Stimulated activated CD4-positive, alpha-beta T cell treated with anti-CD3 and anti-CD28 coated beads, TNF-alpha, amount 100 ng/mL, for 1 hour (primary cell): ENCODE data around the gene MLXIPL.
A peak's percentile ranks its signal among the peaks of the same experiment; 100 is the strongest.
"Not testable (repeated sequence)": the region's sequence is repeated elsewhere in the genome, so short reads cannot be mapped to it uniquely, and the experiment has no call there.

Experiments
- DNase-seq, 3 donors: peaks; one replicate each; pipeline ENCODE4 v3.0.0-alpha.2; 2020; ENCODE audit warnings: low read depth in 3 of 3, low spot score in 1 of 3

MLXIPL gene

DNA sequence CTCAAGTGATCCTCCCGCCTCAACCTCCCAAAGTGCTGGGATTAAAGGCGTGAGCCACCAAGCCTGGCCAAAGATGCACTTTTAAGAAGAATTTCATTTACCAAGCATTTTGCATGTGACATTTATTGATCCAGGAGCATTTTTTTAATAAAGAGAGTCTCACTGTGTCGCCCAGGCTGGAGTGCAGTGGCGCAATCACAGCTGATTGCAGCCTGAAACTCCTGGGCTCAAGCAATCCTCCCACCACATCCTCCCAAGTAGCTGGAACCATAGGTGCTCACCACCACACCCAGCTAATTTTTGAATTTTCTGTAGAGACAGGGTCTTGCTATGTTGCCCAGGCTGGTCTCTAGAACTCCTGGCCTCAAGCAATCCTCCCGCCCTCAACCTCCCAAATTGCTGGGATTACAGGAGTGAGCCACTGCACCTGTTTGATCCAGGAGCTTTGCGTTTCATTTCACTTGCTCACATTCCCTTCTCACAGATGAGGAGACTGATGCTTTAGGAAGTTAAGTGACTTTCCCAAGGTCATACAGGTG, 41.6 kb downstream of the MLXIPL start:
- no peak for DNase-seq

DNA sequence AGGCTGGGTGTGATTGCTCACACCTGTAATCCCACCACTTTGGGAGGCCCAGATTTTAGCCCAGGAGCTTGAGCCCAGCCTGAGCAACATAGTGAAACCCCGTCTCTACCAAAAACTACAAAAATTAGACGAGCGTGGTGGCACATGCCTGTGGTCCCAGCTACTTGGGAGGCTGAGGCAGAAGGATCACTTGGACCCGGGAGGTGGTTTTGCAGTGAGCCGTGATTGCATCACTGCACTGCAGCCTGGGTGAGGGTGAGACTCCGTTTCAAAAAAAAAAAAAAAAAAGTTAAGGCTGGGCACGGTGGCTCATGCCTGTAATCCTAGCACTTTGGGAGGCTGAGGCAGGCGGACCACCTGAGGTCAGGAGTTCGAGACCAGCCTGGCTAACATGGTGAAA, 43.3 kb downstream of the MLXIPL start:
- not testable (repeated sequence) for DNase-seq

DNA sequence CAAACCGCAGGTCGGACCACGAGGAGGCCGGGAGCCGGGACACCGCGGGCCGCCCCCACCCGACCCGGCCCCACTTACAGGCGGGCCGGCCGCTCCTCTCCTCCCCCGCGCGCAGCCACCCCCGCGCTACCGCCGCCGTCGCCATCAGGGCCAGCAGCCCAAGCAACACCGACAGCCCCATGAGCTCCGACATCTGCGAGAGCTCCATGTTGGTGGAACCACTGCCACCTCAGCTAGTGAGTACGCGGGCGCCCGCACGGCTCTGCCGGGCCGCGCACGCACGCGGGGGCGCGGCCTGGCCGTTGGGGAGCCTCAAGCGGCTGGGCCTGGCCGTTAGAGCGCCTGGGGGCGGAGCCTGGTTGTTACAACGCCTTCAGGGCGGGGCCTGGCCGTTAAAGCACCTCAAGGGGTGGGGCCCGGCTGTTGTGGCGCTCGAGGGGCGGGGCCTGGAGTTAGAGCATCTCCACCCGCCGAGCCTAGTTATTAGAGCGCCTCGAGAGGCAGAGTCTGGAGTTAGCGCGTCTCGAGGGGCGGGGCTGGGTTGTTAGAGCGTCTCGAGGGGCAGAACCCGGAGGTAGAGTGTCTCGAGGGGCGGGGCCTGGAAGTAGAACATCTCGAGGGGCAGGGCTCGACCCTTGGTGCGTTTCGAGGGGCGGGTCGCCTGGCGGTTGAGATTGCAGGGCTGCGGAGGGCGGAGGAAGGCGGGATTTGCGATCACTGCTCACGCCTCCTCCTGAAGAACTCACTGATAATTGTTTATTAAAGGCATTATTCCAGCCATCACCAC, 45.8 kb downstream of the MLXIPL start, which contains the start of gene TBL2:
Gene TBL2 (minus strand): TSS at position 238 of the 787 bp plus-strand sequence. CDS start 30 bp downstream, at position 208.
- peak; percentile 97 to 99 (median 98) for DNase-seq

DNA sequence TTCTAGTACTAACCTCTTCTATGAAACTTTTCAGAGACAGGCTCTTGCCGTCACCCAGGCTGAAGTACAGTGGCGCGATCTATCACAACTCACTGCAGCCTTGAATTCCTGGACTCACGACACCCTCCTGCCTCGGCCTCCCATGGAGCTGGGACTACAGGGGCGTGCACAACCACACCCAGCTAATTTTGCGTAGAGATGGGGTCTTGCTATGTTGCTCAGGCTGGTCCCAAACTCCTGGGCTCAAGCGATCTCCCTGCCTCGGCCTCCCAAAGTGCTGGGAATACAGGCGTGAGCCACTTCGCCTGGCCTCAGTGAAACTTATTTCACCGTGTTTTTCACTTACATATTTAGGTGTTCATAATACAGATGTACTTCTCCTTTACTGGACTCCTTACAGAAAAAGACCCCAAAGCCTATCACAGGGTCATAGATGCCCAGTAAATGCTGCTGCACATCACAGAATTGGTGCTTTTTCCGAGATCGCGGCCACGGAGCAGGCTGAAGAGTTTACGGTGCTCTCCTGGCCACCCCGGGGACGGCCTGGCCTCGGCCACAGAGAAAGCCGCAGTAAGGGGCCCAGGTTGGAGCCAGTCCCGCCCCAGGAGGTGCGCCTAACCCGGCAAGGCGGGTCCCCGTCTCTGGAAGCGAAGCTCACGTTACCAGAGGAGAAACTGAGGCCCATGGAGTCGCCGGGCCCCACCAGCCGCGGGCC, 46.5 kb downstream of the MLXIPL start:
- DNase-seq, result no peak

DNA sequence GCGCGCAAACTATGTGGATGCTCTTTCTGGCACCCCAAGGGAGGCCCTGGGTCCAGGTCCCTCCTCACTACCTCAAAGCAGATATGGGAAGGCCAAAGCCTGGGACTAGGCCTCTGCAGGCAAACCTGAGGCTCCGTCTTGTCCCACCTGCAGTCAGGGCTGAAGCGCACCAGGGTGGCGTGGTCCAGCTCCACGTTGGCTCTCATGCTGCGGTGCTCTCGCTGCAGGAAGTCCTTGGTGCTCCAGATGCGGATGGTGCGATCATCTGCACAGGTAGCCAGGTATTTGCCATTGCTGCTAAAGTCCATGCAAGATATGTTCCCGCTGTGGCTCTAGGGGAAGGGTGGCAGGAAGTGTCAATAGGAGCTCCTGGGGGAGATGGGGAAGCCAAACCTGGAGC, 50.5 kb downstream of the MLXIPL start:
- DNase-seq, result no peak

DNA sequence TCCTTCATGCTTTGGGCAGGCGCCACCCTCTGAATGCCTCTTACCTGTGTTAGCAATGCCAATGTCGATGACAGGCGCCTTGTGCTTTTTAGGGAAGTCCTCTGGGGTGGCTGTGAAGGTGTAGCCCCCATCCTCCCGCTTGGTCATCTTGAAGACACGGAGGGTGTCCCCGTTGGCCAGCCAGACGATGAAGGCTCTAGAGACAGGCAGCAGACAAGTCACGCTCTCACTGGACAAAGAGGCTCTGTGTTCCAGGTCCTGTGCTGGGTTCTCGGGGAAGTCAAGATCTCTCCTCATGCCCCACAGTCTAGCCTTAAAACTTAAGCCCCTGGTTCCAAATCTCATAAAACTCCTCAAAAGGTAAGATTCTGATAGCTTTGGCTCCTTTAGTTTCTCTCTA, 51.0 kb downstream of the MLXIPL start:
- no peak for DNase-seq

DNA sequence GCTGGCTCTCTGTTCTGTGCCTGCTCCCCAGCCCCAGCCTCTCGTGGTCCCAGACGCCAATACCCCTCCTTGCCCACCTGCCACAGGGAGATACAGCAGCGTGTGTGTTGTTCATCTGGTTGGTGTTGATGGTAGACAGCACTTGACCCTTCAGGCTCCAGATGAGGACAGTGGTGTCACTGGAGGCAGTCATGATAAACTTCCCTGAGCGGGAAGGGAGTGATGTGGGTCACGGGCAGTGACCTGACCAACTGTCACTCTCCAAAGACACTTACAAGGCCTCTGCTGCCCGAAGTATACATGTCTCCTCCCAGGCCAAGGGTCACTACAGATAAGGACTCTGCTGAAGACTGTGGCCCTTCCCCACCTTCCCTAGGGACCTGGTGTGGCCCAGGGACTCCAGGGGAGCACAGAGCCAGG, 51.5 kb downstream of the MLXIPL start:
- DNase-seq, result no peak

DNA sequence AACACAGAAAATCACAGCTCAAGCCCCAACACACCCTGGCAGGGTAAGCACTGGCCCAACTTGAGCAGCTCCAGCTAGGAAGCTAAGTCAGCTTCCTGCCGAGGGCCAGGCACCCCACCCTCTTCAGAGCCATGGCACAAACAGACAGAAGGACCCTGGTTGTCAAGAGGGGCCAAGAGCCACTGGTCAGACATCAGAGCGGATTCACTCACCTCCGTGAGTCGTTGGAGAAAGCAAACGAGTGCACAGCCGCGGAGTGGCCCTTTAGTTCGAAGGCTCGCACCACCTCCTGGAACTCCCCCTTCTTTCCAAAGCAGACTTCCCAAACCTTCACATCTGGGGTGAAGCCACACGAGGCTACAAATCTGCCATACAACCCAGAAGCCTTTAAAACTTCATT, 53.3 kb downstream of the MLXIPL start:
- DNase-seq, result no peak

DNA sequence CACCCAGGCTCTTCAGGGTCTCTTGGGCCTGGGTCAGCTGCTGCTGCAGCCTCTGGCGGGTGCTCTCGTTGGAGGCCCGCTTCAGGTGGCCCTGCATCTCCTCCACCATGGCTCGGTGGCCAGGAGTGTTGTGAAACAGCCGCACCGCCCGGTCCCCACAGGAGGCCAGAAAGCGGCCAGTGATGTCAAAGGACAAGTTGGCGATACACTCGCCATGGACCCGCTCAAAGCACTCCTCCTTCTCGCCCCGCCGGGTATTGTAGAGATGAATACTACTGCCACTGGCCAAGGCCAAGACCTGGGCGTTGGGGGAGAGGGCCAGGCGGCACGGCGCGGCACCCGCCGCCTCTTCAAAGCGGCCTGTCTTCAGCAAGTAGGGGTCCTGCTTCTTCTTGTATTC, 53.8 kb downstream of the MLXIPL start:
- DNase-seq, result no peak

DNA sequence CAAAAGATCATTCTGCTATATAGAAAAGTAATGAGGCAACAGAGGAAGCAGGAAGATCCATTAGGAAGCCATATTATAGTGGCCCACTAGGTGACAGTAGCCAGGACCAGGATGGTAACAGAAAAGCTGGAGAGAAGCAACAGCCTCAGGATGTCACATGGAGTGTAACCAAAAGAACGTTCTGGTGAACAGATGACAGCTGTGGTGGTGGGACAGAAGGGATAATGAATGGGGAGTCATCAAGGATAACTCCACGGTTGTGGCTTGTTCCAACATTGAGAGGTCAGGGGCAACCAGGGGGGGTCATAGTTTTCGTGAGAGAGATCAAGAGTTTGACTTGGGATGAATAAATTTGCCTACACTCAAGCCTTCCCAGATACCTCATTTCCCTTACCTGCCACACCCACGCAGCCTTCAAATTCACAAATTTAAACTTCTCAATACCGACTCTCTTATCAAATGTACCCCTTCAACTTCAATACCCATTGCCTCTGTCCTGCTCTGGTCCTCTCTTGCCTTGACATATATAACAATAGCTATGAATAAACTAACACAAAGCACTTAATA, 55.2 kb downstream of the MLXIPL start:
- no peak for DNase-seq

DNA sequence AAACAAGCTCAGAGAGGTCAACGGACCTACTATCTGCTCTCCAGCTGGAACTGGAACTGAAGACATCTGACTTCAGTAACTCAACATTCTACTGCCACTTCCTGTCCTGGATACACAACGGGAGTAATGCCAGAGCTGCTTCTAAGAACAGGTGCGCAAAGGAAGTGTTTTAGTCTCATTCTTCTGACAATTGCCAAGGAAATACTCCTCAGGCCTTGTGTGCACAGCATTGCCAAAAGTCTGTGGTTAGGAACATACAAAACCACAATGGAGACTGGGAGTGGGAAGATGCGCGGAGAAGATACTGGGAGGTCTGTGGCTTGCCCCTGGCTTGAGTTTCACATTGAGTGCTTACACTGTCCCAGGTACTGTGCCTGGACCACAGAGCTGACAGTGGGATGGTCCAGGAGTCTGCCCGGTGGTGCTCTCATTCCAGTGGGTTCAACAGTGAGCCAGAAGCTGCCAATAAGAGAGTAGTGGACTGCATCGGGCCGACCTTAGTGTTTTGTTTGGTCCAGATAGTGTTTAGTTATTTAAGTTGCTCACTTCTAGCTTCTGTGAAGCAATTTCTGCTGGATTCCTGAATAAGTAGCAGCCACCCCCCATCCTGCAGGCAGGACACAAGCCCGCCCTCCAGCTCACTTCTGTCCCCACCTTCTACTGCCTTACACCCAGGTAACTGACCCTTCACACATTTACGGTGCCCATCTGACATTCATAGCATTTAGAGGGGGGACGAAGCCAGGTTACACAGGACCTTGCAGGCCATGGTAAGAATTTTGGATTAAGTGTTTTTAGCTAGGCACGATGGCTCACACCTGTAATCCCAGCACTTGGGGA, 56.3 kb downstream of the MLXIPL start:
- DNase-seq, result no peak

DNA sequence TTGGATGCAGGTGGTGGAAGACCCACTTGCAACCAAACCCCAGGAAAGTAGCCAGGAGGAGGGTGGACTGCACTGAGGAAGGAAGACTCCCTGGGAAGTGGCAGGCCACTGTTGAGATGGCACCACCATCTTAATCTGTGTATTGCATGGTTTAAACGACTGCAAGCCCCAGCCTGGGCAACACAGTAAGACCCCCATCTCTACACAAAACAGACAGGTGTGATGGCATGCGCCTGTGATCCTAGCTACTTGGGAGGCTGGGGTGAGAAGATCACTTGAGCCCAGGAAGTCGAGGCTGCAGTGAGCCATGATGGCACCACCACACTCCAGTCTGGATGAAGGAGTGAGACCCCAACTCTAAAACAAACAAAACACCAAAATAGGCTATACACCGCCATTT, 57.2 kb downstream of the MLXIPL start:
- DNase-seq, result no peak

DNA sequence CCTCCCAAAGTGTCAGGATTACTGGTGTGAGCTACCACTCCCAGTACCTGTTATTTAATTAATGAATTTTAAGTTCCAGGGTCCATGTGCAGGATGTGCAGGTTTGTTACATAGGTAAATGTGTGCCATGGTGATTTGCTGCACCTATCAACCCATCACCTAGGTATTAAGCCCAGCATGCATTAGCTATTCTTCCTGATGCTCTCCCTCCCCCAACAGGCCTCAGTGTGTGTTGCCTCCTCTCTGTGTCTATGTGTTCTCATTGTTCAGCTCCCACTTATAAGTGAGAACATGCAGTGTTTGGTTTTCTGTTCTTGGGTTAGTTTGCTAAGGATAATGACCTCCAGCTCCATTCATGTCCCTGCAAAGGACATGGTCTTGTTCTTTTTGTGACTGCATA, 57.9 kb downstream of the MLXIPL start:
- DNase-seq, result not testable (repeated sequence)

DNA sequence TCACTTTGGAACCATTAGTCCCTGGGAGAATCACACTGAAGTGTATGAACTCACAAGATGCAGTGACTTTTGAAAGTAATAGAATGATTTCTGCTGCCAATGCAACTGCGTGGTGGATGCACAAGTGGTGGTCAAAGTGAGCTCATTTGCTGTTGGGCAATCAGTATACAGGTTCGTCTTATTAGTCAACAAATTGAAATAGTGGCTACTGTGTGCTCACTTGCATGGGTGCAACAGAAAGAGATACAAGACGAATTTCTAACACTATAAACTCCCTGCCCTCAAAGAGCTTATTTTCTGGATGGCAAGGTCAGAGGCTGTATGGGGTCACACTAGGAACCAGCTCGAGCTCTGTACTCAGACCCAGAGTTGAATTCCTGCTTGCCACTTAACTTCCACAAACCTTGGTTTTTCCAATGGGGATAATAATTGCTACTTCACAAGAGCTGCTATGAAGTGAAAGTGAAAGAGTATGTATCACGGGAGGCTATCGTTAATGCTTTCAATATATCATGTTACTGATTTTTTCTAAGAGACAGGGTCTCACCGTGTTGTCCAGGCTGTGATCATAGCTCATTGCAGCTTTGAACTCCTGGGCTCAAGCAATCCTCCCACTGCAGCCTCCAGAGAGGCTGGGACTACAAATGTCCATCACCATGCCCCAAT, 58.5 kb downstream of the MLXIPL start:
- no peak for DNase-seq

DNA sequence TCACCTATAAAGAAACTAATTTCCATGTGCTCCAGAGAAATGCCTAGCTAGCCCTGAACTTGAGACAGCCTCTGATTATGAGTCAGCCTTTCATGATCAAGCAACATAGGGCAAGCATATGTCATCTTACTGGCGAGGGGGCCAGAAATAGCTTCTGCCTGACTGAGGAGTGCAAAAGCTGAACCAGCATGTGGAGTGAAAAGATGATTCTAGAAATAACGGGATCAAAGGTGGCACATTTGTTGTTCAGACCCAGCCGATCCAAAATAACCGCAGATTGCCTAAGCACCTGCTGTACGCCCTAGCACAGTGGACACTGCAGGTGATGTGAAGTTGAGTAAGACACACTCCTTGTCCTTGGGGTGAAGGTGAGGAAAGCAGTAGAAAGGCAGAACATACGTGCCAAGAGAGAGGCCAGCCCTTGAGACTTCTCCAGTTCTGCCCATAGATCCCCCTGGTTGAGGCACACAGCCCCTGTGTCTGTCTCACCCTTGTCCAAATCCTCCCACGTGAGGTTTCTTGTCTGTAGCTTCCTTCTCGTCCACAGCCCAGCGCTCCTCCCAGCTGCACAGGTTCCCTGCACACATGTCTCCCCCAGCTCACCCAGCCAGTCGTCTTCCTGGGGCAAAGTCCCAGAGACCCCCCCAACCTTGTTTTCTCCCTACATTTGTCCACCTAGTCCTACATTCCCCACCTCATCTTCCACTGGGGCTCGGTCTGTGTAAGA, 64.0 kb downstream of the MLXIPL start:
- DNase-seq, result no peak

DNA sequence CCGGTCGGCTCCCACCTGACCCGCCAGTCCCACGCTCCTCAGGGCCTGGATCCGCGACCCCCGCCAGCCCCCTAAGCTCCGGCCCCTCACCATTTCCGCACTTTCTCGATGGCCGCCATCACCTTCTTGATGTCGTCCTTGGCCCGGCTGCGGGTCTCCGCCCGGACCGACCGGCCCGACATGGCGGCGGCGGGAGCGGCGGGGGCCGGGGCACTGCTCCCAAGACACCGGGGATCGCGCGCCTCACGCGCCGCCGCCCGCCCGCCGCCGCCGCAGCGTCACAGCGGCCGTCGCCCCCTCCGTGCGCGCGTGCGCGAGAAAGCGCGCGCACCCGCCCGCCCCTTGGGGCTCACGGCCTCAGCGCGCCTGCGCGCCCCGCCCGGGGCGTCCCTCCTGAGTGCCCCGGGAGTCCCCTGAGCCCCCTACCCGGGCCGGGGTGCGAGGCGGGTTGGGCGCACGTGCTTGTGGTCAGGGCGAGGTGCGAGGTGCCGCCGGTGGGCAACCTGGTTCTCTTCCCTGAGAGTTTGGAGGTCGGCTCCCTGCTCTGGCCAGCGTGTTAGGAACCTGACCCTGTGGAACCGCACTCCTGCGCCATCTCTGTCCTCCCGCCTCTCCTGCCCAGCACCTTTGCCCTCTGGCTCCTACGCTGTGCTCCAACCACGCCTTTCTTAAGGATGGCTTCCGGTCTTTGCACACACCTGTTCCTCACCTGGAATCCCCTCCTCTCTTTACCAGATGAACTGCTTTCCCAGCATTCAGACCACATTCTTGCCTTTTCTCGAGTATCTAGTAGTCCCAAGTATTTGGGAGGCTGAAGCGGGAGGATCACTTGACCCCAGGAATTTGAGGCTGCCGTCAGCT, 66.7 kb downstream of the MLXIPL start, which contains the start of gene BCL7B:
Gene BCL7B (minus strand): TSS at position 294 of the 861 bp plus-strand sequence. CDS start 112 bp downstream, at position 182.
- peak; percentile 47 to 70 (median 60) for DNase-seq

DNA sequence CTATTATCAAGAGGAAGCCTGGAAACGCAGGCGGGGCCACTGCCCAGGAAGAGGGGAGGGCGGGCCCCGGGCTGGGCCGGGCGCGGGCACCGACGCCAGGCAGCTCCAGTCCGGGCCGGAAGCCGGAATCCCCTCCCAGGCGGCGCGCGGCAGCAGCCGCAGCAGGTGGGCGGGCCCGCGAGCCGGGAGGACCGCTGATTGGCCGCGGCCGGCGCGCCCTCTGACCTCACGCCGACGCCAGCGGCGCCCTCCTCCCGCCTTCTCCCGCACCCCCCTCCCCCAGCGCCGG, 67.3 kb downstream of the MLXIPL start:
- peak; percentile 80 to 83 (median 81) for DNase-seq

DNA sequence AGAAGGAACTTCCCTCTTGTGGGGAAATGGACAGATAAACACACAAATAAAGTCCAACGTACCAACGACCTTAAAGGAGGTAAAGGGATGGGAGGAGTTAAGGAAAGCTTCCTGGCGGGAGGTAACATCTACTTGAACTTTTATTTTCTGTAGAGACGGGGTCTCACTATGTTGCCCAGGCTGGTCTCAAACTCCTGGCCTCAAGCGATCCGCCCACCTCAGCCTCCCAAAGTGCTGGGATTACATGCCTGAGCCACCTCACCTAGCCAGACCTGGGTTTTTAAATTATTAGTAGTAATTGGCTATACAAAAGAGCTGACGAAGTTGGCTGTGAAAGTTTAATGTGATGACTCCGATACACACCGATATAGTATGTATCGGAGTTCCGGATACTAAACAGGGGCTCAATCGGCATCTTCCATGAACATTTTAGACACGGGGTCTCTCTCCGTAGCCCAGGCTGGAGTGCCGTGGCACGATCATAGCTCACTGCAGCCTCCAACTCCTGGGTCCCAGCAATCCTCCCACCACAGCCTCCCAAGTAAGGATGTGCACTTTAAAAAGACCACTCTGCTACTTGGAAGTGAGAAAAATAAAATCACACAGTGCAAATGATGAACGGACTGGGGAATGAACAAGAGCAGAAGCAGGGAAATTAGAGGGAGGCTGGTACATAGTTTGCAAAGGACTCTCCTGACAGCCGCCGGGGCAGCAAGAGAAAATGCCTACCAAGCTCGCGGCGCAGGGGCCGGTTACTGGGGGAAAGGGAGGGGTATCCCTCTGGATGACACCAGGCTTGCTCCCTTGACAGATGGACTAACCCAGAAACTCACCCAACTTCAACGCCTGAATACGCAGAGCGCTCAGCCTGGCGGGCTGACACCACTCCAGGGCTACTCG, 67.9 kb downstream of the MLXIPL start:
- no peak for DNase-seq
